HCT116 (cell line): ENCODE results near the gene OPCML.

Source experiments
- CEBPB ChIP-seq: IDR thresholded peaks from 2 replicates; pipeline ENCODE4 v1.6.1; 2012; ENCODE audit warnings: low read depth
- EZH2 ChIP-seq: fragments of 200-600 bp; sonication (generic); IDR thresholded peaks from 2 replicates; pipeline ENCODE4 v1.6.1; 2017; ENCODE audit warnings: antibody characterized with exemption, mixed run types
- EZH2phosphoT487 ChIP-seq: fragments of 200-600 bp; IDR thresholded peaks from 2 replicates; pipeline ENCODE4 v1.6.1; 2018; ENCODE audit warnings: antibody characterized with exemption, borderline replicate concordance
- FOSL1 ChIP-seq: IDR thresholded peaks from 2 replicates; pipeline ENCODE4 v1.6.1; 2012; ENCODE audit warnings: low read depth
- POLR2A ChIP-seq: IDR thresholded peaks from 2 replicates; pipeline ENCODE4 v1.7.0; 2011; ENCODE audit warnings: borderline replicate concordance; ENCODE audit not compliant: insufficient read depth, insufficient read length; ENCODE audit errors: extremely low read depth
- POLR2AphosphoS5 ChIP-seq: IDR thresholded peaks from 2 replicates; pipeline ENCODE4 v1.6.1; 2011; ENCODE audit warnings: mild to moderate bottlenecking, low read depth, low read length, moderate library complexity
- SIN3A ChIP-seq: IDR thresholded peaks from 2 replicates; pipeline ENCODE4 v1.6.1; 2012; ENCODE audit warnings: low read depth
- YY1 ChIP-seq: IDR thresholded peaks from 2 replicates; pipeline ENCODE4 v1.6.1; 2011; ENCODE audit warnings: low read length, low read depth, moderate library complexity, mild to moderate bottlenecking; ENCODE audit not compliant: insufficient replicate concordance; ENCODE audit errors: extremely low read depth
- TF ChIP-seq, protein P1 (sequence below), 3 experiments: fragments of 200-600 bp in 1 of 3; sonication (generic) in 1 of 3; IDR thresholded peaks in 2 of 3; conservative IDR thresholded peaks in 1 of 3; 2 replicates each; pipeline ENCODE4 v1.5.1; 2012 to 2017; ENCODE audit warnings: low read depth in 2 of 3, low read length in 2 of 3, antibody characterized with exemption in 1 of 3, borderline replicate concordance in 1 of 3, control low read depth in 1 of 3, mild to moderate bottlenecking in 1 of 3, mixed read lengths in 1 of 3, mixed run types in 1 of 3, moderate library complexity in 1 of 3; ENCODE audit not compliant: insufficient read depth in 1 of 3
- TF ChIP-seq, protein P2 (sequence below): IDR thresholded peaks from 2 replicates; pipeline ENCODE4 v1.6.1; 2011; ENCODE audit warnings: mild to moderate bottlenecking, low read length, moderate library complexity; ENCODE audit not compliant: insufficient replicate concordance; ENCODE audit errors: extremely low read depth

DNA sequence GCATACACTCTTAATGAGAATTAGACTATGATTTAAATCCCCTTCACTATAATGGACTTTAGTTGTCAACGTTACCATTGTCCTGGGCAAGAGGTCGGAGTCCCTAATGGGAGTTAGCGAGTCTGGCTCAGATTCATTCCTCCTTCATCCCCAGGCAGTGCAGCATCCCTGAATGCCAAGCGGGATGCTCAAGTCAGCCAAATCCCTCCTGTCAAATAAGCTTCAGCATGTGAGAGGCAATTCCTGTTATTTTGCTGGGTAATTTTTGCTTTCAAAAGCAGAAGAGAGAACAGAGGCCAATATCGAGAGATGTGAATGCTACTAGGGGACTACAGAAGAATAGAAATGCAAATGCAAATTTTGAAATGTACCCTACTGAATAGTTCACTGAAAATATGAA lies 186.2 kb downstream of the OPCML start:
- TF ChIP-seq, protein P1, sequence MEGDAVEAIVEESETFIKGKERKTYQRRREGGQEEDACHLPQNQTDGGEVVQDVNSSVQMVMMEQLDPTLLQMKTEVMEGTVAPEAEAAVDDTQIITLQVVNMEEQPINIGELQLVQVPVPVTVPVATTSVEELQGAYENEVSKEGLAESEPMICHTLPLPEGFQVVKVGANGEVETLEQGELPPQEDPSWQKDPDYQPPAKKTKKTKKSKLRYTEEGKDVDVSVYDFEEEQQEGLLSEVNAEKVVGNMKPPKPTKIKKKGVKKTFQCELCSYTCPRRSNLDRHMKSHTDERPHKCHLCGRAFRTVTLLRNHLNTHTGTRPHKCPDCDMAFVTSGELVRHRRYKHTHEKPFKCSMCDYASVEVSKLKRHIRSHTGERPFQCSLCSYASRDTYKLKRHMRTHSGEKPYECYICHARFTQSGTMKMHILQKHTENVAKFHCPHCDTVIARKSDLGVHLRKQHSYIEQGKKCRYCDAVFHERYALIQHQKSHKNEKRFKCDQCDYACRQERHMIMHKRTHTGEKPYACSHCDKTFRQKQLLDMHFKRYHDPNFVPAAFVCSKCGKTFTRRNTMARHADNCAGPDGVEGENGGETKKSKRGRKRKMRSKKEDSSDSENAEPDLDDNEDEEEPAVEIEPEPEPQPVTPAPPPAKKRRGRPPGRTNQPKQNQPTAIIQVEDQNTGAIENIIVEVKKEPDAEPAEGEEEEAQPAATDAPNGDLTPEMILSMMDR (IDR thresholded peaks at IDR 0.05 in 2 of 3, conservative IDR thresholded peaks at IDR 0.05 in 1 of 3; ENCODE audit: borderline replicate concordance in 1 of 3, insufficient read depth in 1 of 3, low read depth in 2 of 3, low read length in 2 of 3) = no peak
- TF ChIP-seq FOSL1 = no peak
- TF ChIP-seq POLR2A = no peak
- no peak for TF ChIP-seq EZH2
- TF ChIP-seq POLR2AphosphoS5 = no peak
- no peak for TF ChIP-seq SIN3A
- no peak for TF ChIP-seq EZH2phosphoT487
- TF ChIP-seq, protein P2, sequence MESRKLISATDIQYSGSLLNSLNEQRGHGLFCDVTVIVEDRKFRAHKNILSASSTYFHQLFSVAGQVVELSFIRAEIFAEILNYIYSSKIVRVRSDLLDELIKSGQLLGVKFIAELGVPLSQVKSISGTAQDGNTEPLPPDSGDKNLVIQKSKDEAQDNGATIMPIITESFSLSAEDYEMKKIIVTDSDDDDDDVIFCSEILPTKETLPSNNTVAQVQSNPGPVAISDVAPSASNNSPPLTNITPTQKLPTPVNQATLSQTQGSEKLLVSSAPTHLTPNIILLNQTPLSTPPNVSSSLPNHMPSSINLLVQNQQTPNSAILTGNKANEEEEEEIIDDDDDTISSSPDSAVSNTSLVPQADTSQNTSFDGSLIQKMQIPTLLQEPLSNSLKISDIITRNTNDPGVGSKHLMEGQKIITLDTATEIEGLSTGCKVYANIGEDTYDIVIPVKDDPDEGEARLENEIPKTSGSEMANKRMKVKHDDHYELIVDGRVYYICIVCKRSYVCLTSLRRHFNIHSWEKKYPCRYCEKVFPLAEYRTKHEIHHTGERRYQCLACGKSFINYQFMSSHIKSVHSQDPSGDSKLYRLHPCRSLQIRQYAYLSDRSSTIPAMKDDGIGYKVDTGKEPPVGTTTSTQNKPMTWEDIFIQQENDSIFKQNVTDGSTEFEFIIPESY = no peak
- no peak for TF ChIP-seq YY1
- TF ChIP-seq CEBPB = no peak
